ENCODE measurements around the gene DSCAML1.

The DSCAML1 gene

DNA sequence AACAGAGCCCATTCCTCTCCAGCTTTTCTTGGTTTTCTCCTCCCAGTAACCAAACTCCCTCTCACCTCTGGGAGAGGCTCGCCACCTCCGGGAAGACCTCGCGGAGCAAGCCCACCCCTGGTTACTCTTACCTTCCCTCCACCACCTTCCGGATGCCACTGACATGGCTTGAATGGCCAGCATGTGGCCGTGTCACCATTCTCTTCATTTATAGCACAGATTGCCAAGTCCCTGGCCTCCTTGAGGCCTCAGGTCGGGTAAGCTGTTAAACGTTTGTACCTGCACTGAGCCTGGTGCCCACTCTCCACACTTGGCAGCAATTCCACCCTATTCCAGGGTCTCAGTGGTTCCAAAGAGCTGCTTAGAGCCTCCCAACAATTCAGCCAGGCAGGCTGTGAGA lies 35.5 kb upstream of the DSCAML1 start:
- no peak for DNase-seq (ENCODE audit: low spot score)

DNA sequence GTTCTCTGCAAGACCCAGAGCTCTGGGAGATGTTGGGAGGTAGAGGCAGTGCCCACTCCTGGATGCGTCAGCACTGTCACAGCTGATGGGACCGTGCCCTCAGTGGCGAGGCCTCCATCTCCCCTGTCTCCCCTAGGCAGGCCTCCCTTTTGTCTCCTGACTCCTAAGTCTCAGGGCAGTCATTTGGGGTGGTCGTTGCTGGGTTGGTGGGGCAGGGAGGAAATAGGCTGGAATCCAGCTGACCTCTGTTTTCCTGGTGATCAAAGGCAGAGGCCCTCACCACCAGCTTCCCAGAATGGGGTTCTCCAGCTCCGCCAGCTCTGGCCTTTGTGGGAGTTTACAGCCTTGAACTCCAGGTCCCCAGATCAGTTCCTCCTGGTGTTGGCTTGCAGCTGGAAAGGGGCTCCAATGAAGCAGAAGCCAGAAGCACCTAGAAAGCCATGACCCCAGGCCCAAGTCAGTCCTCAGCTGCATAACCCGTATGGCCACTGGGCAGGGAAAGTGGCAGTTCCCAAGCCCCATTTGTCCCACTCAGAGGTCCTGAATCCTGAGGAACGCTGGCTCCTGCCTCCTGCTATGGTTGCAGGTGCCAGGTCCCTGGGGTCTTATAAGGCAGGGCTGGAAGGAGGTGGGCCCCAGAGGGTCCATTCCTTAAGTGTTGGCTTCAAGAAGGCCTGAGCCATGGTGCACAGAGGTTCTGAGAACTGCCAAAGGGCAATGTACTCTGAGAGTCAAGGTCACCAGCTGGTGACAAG lies 34.8 kb upstream of the DSCAML1 start:
- no peak for DNase-seq (ENCODE audit: low spot score)

DNA sequence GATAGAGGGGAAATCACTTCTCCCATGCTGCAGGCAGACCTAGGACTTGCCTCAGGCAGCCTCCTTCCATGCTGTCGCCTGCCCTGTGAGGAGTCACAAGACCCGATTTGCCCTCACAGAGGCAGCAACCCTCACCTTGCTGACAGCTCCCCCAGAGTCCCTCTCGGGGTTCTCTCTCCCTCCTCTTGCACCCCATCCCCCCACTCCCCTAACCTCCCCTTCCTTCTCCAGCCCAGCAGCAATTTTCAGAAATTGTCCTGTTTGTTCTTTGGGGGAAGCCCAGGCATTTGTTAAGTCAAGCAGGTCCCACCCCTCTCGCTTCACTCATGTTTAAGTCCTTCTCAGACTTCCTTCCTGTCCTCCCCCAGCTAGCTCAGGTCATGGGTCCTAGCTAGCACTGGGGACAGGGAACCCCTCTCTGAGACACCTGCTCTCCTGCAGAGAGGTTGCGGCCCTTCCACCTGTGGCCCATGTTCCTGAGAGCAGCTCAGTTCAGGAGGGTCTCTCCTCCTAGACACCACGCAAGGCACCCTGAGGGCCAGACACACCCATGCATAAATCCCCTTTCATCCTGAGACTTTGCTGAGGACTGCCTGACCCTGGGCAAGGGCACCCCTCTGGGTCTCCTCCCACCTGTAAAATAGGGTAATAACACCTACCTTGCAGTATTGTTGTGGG lies 33.8 kb upstream of the DSCAML1 start:
- no peak for DNase-seq (ENCODE audit: low spot score)

DNA sequence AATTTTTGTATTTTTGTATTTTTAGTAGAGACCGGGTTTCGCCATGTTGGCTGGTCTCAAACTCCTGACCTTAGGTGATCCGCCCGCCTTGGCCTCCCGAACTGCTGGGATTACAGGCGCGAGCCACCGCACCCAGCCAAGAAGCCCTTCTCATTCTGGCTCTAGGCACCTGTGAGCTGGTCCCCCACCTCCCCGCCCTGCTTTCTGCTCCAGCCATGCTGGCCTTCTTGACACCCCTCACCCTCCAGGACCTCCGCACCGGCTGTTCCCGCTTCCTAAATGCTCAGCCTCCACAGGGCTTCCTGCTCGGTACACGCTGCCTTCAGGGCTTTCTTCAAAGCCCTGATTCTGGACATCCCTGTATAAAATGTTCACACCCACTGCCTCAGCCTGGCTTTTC lies 33.1 kb upstream of the DSCAML1 start:
- DNase-seq (ENCODE audit: low spot score) = no peak

DNA sequence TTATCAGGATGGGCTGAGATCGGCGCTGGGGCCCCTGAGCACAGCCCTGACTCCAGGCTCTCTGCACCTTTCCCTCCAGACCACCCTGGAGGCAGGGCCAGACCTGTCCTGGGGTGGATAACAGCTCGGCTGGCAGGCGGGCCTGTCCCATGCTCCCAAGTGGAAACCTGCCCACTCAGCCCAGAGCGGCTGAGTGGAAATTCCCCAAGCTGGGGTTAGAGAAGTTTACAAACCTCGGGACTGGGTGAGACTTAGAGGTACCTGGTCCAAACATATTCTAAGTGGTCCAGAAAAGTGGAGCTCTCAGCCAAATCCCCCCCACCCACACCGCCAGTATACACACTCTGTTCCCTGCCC lies 32.3 kb upstream of the DSCAML1 start:
- DNase-seq (ENCODE audit: low spot score) = no peak

DNA sequence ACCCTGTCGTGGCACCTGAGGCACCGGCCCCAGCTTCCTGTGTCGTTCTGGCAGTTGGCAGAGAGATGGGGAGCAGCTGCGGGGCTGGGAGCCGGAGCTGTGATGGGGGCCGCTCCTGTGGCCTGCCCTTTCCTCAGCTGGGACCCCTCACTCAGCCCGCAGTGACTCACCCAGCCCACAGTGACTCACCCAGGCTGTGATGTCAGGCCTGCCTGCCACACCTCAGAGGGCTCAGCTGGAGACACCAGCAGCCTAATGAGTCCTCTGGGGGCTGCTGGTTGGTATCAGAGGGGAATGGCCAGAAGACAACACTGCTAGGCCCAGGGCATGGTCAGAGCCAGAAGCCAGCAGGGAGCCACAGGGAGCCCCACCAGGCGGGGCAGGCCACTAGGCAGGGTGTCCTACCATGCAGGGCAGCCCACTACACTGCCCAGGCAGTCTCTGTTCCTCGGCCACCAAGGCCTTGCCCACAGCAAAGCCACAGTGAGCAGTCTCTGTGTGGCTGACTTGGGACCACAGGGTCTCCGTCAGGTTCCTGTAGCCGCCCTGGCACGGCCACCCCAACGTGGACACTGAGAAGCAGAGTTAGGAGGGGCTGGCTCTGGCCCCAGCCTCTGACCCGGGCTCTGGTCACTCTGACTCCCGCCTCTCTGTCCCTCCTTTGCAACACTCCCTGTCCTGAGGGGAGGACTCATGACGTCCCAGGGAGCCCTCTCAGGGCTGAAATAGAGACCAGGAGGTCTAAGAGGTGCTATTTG lies 31.8 kb upstream of the DSCAML1 start:
- no peak for DNase-seq (ENCODE audit: low spot score)

DNA sequence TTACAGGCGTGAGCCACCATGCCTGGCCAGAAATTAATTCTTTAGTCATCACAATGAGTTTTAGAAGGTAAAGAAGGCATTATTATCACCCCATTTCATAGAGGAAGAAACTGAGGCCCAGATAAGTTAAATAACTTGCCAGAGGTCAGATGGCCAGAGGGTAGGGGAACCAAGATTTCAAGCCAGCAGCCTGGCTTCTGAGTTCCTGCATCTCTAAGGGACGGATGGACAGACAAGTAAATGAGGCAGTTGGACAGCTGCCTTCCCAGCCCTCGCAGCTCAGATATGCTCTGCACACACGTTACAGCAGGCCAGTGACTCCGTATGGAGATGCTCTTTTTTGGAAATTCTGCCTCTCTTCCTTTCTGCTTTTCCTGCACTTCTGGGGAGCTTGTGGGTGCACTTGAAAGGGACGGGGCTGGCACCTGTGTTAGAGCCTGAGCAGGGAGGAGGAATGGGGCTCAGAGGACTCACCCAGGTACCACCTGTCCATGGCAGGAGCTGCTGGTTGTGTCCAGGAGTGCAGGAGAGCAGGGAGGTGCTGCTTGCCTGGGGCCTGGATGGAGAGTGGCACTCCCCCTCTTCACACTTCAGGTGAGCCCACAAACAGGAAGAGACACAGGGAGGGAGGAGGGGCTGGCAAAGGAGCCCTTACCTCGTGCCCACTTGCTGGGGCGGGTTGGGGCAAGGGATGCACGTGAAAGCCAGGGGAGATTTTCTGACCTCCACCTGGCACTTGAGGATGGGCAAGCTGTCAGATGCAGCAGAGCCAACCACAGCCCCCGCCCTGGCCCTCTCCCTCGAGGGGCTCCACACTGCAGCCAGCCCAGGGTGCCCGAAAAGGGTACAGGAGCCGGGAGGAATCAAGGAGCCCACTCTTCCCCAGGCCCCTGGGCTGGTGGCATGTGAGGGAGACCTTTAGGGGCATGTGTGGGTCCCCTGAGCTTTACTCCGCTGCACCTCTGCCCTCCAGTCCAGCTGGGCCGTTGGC lies 30.8 kb upstream of the DSCAML1 start:
- no peak for DNase-seq (ENCODE audit: low spot score)

DNA sequence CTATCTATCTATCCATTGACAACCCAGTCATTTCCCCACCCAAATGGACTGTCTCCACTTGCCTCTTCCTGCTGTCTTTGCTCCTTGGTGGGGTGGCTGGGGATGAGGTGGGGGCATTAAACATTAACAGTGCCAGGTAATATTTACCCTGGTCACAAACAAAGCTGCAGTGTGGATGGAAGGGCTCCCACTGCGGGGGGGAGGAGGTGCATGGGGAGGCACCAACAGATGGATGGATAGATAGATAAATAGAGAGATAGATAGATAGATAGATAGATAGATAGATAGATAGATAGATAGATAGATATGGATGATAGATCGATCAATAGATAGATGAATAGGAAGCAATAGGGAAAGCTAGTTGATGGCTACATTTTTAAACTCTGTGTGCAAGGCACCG lies 29.8 kb upstream of the DSCAML1 start:
- no peak for DNase-seq (ENCODE audit: low spot score)

DNA sequence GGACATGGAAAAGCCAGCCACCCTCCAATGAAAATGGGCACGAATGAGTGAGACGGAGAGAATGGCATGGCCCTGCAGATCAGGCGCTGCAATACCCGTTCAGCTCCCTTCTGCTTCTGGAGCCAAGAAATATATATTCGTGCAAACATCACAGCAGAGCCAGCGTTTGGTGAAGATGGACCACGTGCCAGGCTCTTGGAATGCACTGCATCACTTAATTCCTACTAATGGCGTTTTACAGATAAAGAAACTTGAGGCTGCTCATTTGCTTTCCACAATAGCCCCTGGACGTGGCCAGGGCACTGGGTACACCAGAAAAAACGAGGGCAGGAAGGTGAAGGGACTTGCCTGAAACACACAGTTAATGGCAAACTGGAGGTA lies 29.2 kb upstream of the DSCAML1 start:
- no peak for DNase-seq (ENCODE audit: low spot score)

DNA sequence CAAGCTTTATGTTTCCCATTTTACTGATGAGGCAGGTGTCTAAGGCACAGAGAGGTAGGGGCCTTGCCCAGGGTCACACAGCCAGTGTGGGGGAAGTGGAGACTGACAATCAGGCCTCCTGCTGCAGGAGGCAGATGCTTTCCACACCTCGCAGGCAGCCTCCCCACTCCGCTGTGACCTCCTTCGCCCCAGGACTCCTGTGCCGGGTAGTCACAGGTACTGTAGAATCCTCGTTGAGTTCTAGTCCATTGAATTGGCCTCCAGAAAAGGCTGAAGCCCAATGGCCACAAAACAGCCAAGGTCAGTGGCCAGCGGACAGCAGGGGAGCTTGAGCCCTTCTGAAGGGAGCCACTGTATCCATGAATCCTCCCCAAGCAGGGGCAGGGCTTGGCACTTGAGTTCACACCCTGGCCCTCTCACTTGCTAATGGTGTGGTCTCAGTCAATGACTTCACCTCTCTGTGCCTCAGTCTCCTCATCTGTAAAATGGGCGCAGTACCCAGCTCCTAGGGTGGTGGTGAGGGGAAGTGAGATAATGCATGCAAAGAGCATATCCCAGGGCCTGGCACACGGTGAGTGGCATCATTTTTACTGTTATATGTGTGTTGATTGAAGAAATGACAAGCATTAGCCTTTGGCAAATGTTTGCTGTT lies 28.6 kb upstream of the DSCAML1 start:
- DNase-seq (ENCODE audit: low spot score) = no peak

DNA sequence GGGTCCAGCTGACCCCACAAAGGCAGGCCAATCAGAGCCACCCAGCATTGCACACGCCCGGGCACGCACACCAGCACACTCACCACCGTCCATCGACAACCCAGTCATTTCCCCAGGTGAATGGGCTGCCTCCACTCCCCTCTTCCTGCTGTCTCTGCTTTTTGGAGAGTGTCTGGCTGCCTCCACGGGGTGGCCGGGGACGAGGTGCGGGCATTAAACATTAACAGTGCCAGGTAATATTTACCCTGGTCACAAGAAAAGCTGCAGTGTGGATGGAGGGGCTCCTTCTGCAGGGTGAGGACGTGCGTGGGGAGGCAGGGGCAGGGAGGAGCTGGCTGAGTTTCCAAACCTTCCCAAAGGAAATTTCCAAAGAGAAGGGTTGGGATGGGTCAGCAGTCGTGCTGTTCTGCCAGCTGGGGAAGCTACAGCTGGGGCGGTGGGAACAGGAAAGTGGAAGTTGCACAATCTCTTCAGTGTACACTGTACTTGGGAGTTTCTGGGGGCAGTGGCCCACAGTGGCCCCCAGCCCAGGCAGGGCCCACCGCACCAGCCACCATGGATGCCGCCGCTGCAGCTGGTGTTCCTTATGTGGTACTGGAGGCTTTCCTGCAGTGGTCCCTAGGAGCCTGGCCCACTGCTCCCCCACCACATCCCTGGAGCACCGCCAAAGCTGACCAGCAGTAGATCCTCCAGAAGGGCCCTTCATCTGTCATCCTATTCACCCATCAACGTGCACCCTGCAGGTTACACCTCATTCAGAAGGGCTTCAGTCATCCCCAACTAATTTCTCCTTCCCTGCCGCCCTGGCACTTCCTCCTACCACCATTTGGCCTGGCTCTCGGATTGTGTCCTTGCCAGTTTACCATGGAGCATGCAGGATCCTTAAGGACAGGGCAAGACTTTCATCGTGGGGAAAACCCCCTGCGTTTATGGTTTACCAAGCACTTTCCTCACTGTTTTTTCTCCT lies 27.8 kb upstream of the DSCAML1 start, which contains the start of gene FXYD2:
FXYD2 (minus strand) TSS at position 174 of the 967 bp plus-strand sequence; CDS start at position 108, 66 bp downstream.
- DNase-seq (ENCODE audit: low spot score) = no peak

DNA sequence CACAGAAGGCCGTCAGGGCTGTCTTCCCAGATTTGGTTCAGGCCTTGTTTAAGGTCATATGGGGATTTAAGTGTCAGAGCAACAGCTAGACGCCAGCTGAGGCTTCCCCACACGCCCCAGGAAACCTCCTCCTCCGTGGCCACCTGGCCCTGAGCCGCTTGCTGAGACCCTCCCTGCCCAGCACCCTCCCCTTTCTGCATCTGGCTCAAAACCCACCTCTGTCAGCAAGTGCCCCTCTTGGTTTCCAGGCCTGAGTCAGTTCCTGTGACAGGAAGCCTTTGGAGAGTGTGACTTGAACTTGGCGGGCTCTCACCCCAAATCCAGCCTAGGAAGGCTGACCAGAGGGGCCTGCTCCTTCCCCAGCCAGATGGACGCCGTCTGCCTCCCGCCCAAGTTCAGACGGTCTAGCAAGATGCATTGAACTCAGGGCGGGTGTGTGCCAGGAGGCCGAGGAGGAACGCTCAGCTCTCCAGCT lies 27.0 kb upstream of the DSCAML1 start:
- no peak for DNase-seq (ENCODE audit: low spot score)

DNA sequence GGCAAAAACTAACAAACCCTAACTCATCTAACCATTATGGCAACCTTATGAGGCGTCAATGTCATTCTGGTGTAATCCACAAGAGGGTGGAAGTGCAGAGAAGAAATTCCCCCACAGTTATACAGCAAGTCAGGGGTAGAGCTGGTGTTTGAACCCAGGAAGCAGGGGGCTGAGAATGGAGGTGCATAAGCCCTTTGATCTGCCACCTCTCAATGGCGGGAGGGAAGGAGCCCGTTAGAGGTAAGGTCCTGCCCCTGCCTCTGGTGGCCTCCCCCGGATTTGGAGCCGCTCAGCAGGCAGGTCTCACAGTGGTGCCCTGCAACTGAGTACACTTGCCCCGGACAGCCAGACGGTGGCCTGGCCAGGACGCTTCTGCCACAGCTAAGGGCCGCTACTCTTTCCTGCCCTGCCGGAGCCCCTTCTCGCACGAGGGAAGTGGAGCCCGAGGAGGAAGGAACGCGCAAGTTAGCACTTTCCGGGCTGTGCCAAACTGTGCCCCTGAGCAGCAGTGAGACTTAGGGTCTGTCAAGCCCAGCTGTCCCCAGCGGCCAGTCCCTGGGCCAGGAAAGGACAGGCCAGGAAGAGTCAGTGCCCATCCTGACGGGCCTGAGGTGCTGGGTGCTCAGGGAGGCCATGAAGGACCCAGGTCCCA lies 26.4 kb upstream of the DSCAML1 start:
- DNase-seq (ENCODE audit: low spot score) = no peak

DNA sequence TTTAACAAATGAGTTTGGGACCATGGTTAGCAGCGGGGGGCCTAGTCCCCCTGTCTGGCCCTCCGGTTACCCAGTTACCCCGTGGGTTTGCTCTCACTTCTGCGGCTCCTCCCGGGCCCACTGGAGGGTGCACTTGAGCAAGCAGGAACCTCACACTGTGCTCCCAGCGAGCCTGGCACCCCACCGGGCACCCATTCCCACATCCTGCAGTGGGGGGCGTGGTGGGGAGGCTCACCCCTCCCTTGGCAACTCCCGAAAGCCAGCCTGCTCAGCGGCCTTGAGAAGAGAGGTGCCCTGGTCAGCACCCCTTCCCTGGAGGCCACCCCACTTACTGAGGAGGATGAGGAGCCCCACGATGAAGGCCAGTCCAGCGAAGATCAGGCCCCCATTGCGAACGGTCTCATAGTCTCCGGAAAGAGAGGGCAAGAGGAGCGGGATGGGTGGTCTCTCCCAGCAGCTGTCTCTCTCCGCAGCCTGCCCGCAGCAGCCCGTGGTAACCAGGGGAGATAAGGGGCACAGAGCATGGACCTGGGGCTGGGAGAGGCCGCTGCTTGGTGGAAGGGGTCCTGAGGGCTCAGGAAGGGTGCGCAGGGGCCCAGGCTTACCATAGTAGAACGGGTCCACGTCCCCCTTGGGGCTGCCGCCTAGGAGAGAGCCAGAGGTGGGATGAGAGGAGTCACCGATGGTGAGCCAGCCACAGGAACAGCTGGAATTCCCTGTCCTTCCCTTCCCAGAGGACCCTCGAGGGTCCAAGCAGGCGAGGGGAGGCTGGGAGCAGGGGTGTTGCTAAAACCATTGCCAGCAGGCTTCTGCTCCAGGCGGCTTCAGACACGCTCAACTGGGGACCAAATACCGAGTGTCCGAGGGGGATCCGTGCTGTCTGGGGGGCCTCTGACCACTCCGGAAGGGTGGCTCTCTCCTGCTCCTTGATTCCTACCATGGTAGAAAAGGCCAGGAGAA lies 25.3 kb upstream of the DSCAML1 start:
- no peak for DNase-seq (ENCODE audit: low spot score)

DNA sequence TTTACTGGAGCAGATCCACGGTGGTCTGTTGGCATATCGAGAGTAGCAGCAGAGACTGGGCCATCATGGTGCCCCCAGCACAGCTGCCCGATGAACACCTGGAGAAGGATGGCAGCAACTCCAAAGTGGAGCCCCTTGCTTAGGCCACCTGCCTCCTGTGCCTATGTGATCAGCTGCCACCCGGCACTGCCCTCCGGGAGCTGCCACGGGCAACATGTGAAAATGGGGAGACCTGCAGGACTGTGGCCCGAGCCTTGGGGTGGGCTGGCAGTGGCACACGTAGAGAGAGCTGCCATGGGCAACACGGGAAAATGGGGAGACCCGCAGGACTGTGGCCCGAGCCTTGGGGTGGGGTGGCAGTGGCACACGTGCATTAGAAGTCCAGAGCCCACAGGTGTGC lies 24.4 kb upstream of the DSCAML1 start:
- DNase-seq (ENCODE audit: low spot score) = no peak

DNA sequence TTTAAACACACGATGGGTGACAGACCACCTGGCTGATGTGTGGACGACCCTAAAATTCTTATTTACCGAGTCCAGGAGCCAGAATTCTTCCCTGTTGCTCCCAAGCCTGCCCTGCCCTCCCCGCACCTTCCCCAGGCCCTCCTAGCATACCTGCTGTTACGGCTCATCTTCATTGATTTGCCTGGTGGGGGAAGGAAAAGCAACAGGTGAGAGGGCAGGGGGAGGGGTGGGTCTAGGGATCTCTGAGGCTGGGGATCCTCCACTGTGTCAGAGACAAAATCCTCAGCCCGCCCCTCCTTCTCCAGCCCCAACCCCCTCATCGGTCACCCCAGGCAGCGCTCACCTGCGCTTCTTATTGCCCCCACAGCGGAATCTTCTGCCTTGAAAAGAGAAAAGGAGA lies 23.5 kb upstream of the DSCAML1 start:
- DNase-seq (ENCODE audit: low spot score) = no peak

DNA sequence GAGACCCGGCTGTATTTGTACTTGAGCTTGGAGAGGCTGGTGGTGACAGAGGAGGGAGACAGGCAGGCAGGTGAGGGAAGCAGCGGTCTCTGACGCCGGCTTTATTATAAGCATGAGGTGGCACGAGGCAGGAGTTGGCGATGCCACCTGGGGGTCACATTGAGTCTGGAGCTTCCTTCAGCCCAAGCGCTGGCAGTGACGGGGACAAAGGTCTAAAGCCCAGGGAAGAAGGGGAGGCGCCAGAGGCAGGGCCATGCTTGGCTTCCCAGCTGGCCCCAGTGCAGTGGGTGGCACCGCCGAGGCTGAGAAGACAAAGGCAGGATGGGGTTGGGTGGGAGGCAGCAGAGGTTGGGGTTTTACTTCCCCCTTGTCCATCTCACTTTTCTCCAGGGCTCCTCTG lies 23.1 kb upstream of the DSCAML1 start:
- no peak for DNase-seq (ENCODE audit: low spot score)

Data from hematopoietic multipotent progenitor cell treated with erythropoietin and hydrocortisone succinate and interleukin-3 and kit ligand, for 15 days (in vitro differentiated cells).